AG10803 (cell line): ENCODE data around the gene KSR1.
"Not testable (repeated sequence)": the region's sequence is repeated elsewhere in the genome, so short reads cannot be mapped to it uniquely, and the experiment has no call there.

Source experiments
- DNase-seq: peaks from one replicate; pipeline ENCODE4 v3.0.0; 2010; ENCODE audit warnings: low read depth
- H3K4me3 ChIP-seq: 2 replicates; pipeline ENCODE4 v1.5.1; 2011; ENCODE audit warnings: mild to moderate bottlenecking, low read length, control low read depth
- CTCF ChIP-seq: conservative IDR thresholded peaks from 2 replicates; pipeline ENCODE4 v1.5.1; 2011; ENCODE audit warnings: mild to moderate bottlenecking, low read length, control low read depth, inconsistent platforms

Gene KSR1

GRCh38 chr17:27462714-27463113 is 6.5 kb downstream of the KSR1 start:
- no peak for DNase-seq
- H3K4me3 ChIP-seq: no peak overlapping the region
- TF ChIP-seq CTCF: no peak

- TF ChIP-seq CTCF: no peak
- DNase-seq: peak; percentile 57
These were observed 7.0 kb downstream of the KSR1 start for GRCh38 chr17:27463235-27463677.

GRCh38 chr17:27464019-27464418 is 7.8 kb downstream of the KSR1 start:
- not testable (repeated sequence) for H3K4me3 ChIP-seq, DNase-seq

More at GRCh38 chr17:27463235-27463677, 7.0 kb downstream of the KSR1 start:
- no peak overlapping the region for H3K4me3 ChIP-seq

- no peak for DNase-seq
- no peak for TF ChIP-seq CTCF
- H3K4me3 ChIP-seq: no peak overlapping the region
These were observed 8.2 kb downstream of the KSR1 start for GRCh38 chr17:27464431-27464830.

GRCh38 chr17:27465875-27466274 is 9.6 kb downstream of the KSR1 start:
- not testable (repeated sequence) for DNase-seq, H3K4me3 ChIP-seq

GRCh38 chr17:27466376-27466742 is 10.1 kb downstream of the KSR1 start:
- no peak for TF ChIP-seq CTCF
- DNase-seq: no peak
- no peak overlapping the region for H3K4me3 ChIP-seq

- DNase-seq: no peak
- TF ChIP-seq CTCF: no peak
- no peak overlapping the region for H3K4me3 ChIP-seq
These were observed 10.6 kb downstream of the KSR1 start for GRCh38 chr17:27466743-27467375.

- no peak for DNase-seq
- H3K4me3 ChIP-seq: no peak overlapping the region
- TF ChIP-seq CTCF: no peak
These were observed 13.0 kb downstream of the KSR1 start for GRCh38 chr17:27469256-27469655.
